Panc1 (cell line): ENCODE measurements around the gene CORO7. TPM values are rescaled to one million over a fixed set of nuclear protein-coding genes. Genes with fewer than 3 reads are reported as not detected.

Experiments used
- ATAC-seq: fragments of 200-7000 bp; cut with Tn5 transposase; 2 replicates; pipeline ENCODE4 v1.9.1; 2020; ENCODE audit warnings: mild to moderate bottlenecking, moderate library complexity
- BruUV-seq: library from RNA; stranded (reverse); fragments of 400-500 nt; replicated peaks from 2 replicates; lab custom pipeline; 2021; lab: Mats Ljungman, UMichigan
- CTCF ChIA-PET: fragments of 300-600 bp; sonication (Branson Sonifier 250); formaldehyde crosslinking; loops from one replicate; lab custom pipeline; 2022; ENCODE audit warnings: antibody characterized with exemption; lab: Charles Lee
- POLR2A ChIA-PET: fragments of 300-600 bp; sonication (Branson Sonifier 250); formaldehyde crosslinking; loops from one replicate; lab custom pipeline; 2022; ENCODE audit warnings: antibody characterized with exemption; lab: Charles Lee
- DNase-seq: peaks from one replicate; pipeline ENCODE4 v3.0.0-alpha.2; 2010; ENCODE audit warnings: low read depth, low spot score
- H3K27ac ChIP-seq: 2 replicates; pipeline ENCODE4 v1.5.1; 2011; ENCODE audit warnings: mild to moderate bottlenecking, low read length, inconsistent platforms
- H3K27me3 ChIP-seq: fragments of 200-500 bp; sonication (Bioruptor generic); 2 replicates; pipeline ENCODE4 v1.6.0; 2014; ENCODE audit warnings: low read length, inconsistent platforms; ENCODE audit not compliant: control insufficient read depth, insufficient read depth
- H3K36me3 ChIP-seq: fragments of 200-500 bp; sonication (Bioruptor generic); 2 replicates; pipeline ENCODE4 v1.5.1; 2014; ENCODE audit warnings: inconsistent platforms, mild to moderate bottlenecking, low read length, moderate library complexity; ENCODE audit not compliant: control insufficient read depth, insufficient read depth
- H3K4me1 ChIP-seq: 2 replicates; pipeline ENCODE4 v1.5.1; 2011; ENCODE audit warnings: inconsistent platforms, mild to moderate bottlenecking, low read length, moderate library complexity; ENCODE audit not compliant: control insufficient read depth, insufficient read depth
- H3K4me3 ChIP-seq, 2 experiments: 2 replicates each; pipeline ENCODE4 v1.5.1; 2011 to 2012; ENCODE audit warnings: low read depth in 2 of 2, low read length in 2 of 2, mild to moderate bottlenecking in 2 of 2, inconsistent platforms in 1 of 2, moderate library complexity in 1 of 2
- H3K9me3 ChIP-seq: fragments of 200-500 bp; sonication (Bioruptor generic); 2 replicates; pipeline ENCODE4 v1.5.1; 2014; ENCODE audit warnings: low read depth, mild to moderate bottlenecking, inconsistent platforms, low read length, moderate library complexity; ENCODE audit not compliant: control insufficient read depth, insufficient read depth
- CTCF ChIP-seq: fragments of 450-650 bp; IDR thresholded peaks from 2 replicates; pipeline ENCODE4 v1.5.1; 2017; ENCODE audit warnings: mild to moderate bottlenecking
- POLR2AphosphoS5 ChIP-seq: IDR thresholded peaks from 2 replicates; pipeline ENCODE4 v1.6.1; 2012; ENCODE audit warnings: mild to moderate bottlenecking, low read depth, low read length, moderate library complexity
- REST ChIP-seq, 2 experiments: IDR thresholded peaks; 2 replicates each; pipeline ENCODE4 v1.6.1; 2011 to 2012; ENCODE audit warnings: low read depth in 2 of 2, control low read depth in 1 of 2, low read length in 1 of 2, mild to moderate bottlenecking in 1 of 2, moderate library complexity in 1 of 2; ENCODE audit not compliant: insufficient read depth in 1 of 2
- SIN3A ChIP-seq: IDR thresholded peaks from 2 replicates; pipeline ENCODE4 v1.6.1; 2012; ENCODE audit warnings: low read depth, mild to moderate bottlenecking, low read length, moderate library complexity, borderline replicate concordance; ENCODE audit not compliant: insufficient read depth
- TCF7L2 ChIP-seq: IDR thresholded peaks from 2 replicates; pipeline ENCODE4 v1.6.1; 2011; ENCODE audit warnings: mild to moderate bottlenecking, low read depth, low read length, inconsistent platforms
- in situ Hi-C: cut with HindIII; loops from 2 replicates; pipeline ENCODE4 v1.10.0; 2016; ENCODE audit warnings: low sequenced_read_pairs, low pct_unique_long_range_greater_than_20kb
- intact Hi-C: fragments of 100-400 bp; cut with micrococcal nuclease; formaldehyde crosslinking; loops from one replicate; pipeline ENCODE4 v1.10.0; 2022; ENCODE audit not compliant: unreplicated experiment
- total RNA-seq: library from RNA; stranded (reverse); gene quantifications from one replicate; pipeline ENCODE4 v1.2.1, GENCODE V29; 2021; ENCODE audit not compliant: unreplicated experiment

Gene CORO7
- total RNA-seq, 1 experiment from 2014 or later: 37.5 TPM

- in situ Hi-C loops: no loop called here
- Histone ChIP-seq H3K9me3 (no peaks in the 10 kb centered on the region), H3K27ac (no peak overlapping the region), H3K4me3 (no peak overlapping the region), H3K27me3 (no peaks in the 10 kb centered on the region), H3K4me1 (peaks cover 7% of the 10 kb centered on the region), H3K36me3 (no peaks in the 10 kb centered on the region)
- ChIA-PET CTCF (interaction anchor here (1.0 kb wide), 1 partner anchor 10 kb away, joined by 3 read pairs; no protein-coding TSS in a partner anchor), POLR2A (no interaction called here)
- ATAC-seq (no peak), DNase-seq (no peak)
- TF ChIP-seq TCF7L2: no peak
- no peak for TF ChIP-seq CTCF
- no peak for TF ChIP-seq REST (IDR thresholded peaks at IDR 0.05; ENCODE audit: insufficient read depth in 1 of 2, low read depth in 2 of 2, low read length in 1 of 2)
- intact Hi-C loops: no loop called here
- BruUV-seq: no TSS peak
Observed at GRCh38 chr16:4414187-4414917, 2.0 kb downstream of the CORO7 start.

- no peaks in the 10 kb centered on the region for H3K9me3 ChIP-seq
- DNase-seq (no peak), ATAC-seq (no peak)
- in situ Hi-C loops (no loop called here), intact Hi-C loops (no loop called here)
- no peak for TF ChIP-seq CTCF
- no peak for TF ChIP-seq REST (IDR thresholded peaks at IDR 0.05; ENCODE audit: insufficient read depth in 1 of 2, low read depth in 2 of 2, low read length in 1 of 2)
- no peak for TF ChIP-seq TCF7L2
- no peak for TF ChIP-seq SIN3A
- no peak for TF ChIP-seq POLR2AphosphoS5
- no peak overlapping the region for H3K27ac ChIP-seq
- H3K36me3 ChIP-seq: no peaks in the 10 kb centered on the region
- POLR2A ChIA-PET: interaction anchor here (0.6 kb wide), 1 partner anchor 472 kb away, joined by 3 read pairs; no protein-coding TSS in a partner anchor
- BruUV-seq: no TSS peak
- no peaks in the 10 kb centered on the region for H3K27me3 ChIP-seq
- CTCF ChIA-PET: no interaction called here
- peaks cover 7% of the 10 kb centered on the region for H3K4me1 ChIP-seq
- no peak overlapping the region for H3K4me3 ChIP-seq
Observed at GRCh38 chr16:4412854-4413253, 3.5 kb downstream of the CORO7 start.
